Stimulated activated CD8-positive, alpha-beta memory T cell treated with anti-CD3 and anti-CD28 coated beads, Interleukin-4, amount 100 ng/mL, for 24 hours (primary cell): Measurements from ENCODE around the gene HOXA9.

Experiments
- DNase-seq: peaks from one replicate; pipeline ENCODE4 v3.0.0-alpha.2; 2020; ENCODE audit warnings: low read depth

Gene HOXA9

DNA sequence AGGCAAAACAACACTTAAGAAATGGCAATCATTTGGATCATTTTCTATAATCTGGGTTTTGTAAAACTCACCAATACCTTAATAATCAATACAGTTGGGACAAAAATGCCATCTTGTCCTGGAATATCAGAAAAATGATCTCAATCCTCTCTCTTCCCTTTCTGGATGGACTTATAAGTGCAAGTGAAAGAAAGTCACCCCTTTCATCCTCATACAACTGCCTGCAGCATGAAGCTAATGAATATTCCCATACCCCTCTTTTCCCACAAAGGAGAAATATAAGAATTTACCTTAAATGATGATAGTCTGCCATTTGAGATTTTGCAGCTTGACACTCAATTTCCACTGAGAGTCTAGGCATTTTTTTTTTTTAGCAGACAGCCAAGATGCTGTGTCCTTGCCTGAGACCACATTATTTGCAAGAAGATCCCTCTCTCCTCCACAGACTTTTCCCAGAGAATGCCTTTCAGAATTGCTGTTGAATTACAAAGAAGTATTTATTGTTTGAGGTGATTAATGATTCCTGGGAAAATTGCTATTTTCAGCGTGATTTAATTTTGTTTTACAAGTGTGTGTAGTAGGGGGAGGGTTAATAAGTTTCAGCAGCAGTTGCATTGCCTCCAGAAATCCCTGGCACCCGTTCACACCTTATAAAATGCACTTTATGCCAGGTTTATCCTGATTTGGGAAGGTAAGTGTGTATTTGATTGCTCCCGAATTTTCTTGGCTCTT is 38.6 kb downstream of the HOXA9 start:
- no peak for DNase-seq

- DNase-seq, result no peak
These were observed 39.3 kb downstream of the HOXA9 start for GRCh38 chr7:27125986-27126394.

GRCh38 chr7:27124902-27125689 is 40.2 kb downstream of the HOXA9 start:
- no peak for DNase-seq

- no peak for DNase-seq
These were observed 41.0 kb downstream of the HOXA9 start for GRCh38 chr7:27124096-27124901.

GRCh38 chr7:27123477-27124053 is 41.8 kb downstream of the HOXA9 start:
- no peak for DNase-seq

GRCh38 chr7:27123007-27123476 is 42.3 kb downstream of the HOXA9 start:
- DNase-seq, result no peak

DNA sequence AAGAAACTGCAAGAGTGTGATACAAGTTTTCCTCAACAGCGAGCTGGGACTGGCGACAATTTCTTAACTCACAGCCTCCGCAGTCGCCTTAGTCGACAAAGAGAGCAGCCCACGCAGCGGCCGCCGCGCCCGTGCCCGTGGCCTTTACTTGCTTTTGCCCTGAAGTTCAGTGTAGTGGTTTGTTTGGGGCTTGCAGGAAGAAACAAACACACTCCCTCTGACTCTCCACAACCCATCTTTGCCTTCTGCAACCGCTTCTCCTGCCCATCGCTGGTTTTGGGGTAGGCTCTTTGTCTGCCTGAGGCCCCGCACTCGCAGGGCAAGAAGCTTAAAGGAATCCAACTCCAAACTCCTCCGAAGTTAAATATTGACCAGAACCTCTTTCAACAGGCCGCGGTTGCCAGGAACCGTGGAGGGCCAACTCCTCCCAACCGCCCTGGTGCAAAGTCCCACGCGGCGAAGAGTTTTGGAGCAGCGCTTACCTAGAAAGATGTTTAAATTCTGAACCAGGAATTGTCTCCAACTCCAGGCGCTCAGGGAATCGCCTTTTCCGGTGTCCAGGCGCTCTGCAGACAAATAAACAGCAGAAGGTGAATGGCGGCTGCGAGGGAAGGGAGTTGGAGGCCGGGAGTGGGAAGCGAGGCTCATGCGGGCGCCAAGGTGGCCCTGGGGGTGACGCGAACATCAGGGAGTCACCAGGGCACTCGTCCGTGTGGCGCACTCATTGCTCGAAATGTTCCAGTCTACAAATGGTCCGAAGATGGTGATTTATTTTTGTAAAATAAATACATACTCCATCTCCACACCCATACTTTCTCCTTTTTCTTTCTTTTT is 43.0 kb downstream of the HOXA9 start:
- DNase-seq, result no peak

GRCh38 chr7:27121684-27122076 is 43.7 kb downstream of the HOXA9 start:
- no peak for DNase-seq

DNA sequence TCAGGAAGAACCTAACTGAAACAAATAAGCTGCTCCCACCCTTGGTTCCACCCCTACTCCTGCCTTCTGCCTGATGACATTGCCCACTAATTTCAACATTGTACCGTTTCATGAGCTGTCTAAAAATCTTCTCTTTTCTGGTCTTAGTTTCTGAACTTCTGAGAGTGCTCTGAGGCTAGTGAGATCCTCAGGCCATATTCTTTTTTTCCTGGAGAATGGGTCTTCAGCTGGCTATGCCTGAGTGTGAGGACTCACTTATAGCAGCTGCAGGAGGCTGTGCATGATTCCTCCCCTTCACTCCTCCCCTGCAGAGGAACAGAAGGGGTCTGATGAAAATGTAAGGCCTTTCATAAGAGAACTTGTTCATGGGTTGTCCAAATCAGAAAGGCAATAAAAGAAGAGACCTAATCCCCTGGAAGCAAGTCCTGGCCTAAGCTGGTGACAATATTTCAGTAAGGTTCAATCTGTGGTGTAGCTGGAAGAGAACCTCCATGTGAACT is 45.9 kb downstream of the HOXA9 start:
- DNase-seq, result no peak

- DNase-seq, result no peak
These were observed 46.8 kb downstream of the HOXA9 start for GRCh38 chr7:27118580-27118979.

GRCh38 chr7:27117887-27118491 is 47.3 kb downstream of the HOXA9 start:
- no peak for DNase-seq

GRCh38 chr7:27116962-27117886 is 48.1 kb downstream of the HOXA9 start:
- no peak for DNase-seq

- DNase-seq, result no peak
These were observed 49.0 kb downstream of the HOXA9 start for GRCh38 chr7:27116031-27116961.

DNA sequence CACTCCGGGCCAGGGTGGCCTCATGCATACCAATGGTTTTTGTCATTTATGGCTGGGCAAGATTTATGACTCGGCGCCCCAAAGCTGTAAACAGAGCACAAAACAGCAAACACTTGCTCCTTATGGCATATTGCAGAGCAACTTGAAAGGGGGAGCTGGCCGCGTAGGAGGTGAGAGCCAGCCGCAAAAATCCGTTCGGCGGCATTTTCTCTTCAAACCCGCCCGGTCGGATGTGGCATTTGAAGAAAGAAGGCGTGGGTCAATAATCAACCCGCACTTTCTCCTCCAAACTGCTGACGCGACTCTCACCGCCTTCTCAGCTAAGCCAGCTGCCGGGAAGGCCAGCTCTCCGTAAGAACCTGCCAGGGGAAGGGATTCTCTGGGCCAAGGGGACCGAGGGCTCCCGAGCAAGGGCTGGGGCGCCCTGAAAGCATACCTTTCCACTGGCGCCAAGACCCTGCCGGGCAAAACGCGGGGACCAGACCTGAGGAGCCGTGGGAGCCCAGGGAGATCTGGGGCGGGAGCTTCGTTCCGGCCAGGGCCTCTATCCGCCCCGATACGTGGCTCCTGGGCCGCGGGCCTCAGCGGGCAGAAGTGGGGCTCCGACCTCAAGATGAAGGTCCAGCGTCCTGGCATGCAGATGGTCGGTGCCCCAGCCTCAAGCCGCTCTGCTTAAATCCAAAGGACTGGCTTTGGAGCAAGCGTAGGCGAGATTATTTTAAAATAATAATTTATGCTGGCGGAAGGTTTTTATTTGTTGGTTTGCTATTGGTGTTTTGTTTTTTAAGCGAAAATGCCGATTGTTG is 49.9 kb downstream of the HOXA9 start:
- no peak for DNase-seq

GRCh38 chr7:27114881-27115220 is 50.5 kb downstream of the HOXA9 start:
- DNase-seq, result no peak

DNA sequence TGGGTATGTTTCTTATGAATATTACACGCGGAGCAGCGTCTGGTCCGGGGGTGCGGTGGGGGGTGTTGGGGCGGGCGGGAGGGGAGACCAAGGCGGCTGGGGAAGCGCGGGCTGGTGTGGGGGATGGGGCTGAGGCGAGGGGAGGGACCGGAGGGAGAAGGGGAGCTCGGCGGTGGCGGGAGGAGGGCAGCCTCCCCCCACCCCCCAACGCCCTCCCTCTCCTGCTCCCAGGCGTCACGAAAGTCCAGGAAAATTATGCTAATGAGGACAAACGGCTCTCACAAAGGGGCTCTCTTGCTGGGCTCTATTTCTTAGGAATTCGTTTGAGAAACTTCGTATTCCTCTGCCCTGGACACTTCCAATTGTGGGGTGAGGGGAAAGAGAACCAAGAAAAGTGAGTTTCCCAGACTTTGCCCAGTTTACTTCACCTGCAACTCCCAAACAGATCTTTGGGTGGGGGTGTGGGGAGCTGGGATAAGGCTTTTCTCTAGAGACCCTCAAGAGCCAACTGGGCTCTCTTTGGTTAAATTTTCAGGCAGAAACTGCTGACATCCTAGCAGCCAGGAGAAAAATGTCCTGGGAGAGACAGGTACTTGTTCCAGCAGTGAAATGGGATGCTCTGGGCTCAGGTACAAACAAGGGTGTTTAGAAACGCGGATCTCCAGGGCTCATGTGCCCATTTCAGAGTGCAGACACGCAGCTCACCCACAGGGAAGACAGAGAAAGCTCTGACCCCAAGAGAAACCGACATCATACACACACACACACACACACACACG is 51.2 kb downstream of the HOXA9 start:
- no peak for DNase-seq
